HG03064 (cell line): ENCODE measurements around the gene LCN6.

Experiments used
- ATAC-seq: cut with Tn5 transposase; IDR thresholded peaks from one replicate; pipeline ENCODE4 v1.9.1; 2021; ENCODE audit warnings: low read depth; ENCODE audit not compliant: unreplicated experiment

The LCN6 gene

DNA sequence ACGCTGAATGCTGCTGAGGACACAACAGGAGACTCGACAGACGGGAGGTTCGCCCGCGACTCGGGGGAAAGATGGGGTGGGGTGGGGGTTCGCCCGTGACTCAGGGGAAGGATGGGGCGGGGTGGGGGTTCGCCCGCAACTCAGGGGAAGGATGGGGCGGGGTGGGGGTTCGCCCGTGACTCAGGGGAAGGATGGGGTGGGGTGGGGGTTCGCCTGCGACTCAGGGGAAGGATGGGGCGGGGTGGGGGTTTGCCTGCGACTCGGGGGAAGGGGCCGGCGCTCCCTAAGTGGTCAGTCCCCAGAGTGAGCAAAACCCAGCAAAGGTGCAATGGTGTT lies 2.2 kb downstream of the LCN6 start:
- no peak for ATAC-seq

DNA sequence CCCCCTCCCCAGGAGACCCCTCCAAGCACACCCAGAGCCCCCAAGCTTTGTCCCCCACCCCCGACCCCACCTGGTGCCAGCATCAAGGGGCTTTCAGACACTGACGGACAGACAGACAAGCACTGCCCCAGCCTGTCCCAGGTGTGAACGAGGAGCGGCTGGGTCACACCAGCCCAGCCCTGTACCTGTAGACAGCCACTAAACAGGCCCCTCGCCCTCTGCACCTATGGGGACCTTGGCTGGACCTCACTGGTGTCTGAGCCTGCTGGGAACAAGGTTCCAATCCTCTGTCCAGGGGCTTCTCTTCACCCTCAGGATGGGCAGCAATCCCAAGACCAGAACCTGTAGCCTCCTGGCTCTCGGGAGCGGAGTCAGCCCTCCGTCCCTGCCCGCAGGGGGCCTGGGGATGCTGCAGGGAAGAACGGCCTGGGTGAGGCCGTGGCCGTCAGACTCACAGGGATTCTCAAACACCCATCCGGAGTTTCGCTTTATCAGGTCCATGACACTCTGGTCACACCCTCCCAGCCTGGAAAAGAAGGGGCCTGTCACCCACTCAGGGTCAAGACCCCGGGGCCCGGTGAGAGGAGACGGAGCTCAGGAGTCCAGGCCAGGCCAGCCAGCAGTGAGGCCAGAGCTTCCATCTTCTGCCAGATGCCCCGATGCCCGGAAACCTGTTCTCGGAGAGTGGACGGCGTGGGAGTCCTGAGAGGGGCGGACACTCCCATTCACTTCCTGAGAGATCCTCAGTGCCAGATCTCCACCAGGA lies 2.8 kb downstream of the LCN6 start:
- no peak for ATAC-seq

DNA sequence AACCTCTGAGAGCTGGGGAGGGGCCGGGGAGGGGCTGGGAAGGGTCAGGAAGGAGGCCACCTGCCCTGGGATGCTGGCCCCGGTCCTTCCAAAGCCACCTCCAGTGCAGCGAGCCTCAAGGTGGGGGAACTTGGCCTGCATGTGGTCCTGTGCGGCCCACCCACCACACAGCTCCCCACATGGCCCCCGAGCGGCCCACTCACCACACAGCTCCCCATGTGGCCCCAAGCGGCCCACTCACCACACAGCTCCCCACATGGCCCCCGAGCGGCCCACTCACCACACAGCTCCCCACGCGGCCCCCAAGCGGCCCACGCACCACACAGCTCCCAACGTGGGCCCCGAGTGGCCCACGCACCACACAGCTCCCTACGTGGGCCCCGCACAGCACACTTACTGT lies 3.6 kb downstream of the LCN6 start:
- ATAC-seq: no peak

DNA sequence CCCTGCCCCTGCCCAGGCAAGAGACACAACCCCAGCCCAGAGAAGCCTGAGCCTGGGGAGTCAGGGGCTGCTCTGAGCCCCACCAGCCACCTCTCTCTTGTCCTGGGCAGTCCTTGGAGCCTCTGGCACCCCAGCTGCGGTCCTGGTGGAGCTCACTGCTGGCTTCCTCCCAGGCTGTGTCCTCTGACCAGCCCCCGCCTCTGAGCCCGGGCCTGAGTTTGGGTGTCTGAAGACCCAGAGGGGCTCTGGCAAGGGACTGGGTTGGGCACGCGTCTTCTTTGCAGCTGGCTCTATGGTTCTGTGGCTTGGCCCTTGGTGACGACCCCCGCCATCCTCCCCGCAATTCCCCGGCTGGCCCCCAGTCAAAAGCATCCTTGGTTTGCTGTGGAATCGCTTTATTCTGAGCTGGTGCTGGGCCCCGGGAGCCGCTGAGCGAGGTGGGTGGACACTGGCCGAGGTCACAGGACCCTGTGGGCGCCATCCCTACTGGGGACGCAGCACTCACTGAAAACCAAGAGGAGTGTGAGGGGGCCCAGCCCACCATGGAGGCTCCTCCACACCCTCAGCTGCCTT lies 4.6 kb downstream of the LCN6 start:
- no peak for ATAC-seq

DNA sequence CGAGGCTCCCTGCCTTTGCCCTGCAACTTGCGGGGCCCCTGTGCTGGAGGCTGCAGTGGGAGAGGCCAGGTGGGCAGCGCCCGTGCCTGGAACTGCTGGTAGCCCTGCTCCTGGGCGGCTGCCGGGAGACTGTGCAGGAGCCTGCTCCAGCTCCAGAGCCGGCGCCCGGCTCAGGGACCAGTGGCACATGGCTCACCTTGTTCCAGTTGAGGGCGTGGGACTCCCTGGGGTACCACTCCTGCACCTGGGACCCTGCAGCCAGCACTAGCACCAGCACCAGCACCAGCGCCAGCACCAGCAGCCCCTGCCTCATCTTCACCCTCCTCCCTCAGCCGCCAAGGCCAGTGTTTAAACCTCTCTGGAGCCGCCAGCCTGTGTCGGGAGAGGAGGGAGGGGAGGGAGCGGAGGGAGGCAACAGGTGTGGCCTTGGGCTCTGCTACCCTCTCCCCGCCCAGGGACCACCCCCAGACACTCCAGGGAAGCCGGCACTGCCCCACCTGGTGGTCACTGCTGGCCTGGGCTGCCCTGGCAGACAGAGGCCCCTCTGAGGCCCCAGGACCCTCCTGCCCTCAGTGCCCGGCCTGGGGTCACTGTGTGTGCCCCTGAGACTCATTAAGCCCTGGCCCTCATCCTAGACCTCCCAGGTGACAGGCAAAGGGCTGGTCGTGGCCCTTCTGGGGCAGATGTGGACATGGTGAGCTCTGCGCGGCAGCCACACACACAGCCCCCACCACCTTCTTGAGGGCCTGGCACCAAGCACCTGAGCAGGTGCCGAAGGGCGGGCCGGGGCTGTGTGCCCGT lies 5.5 kb downstream of the LCN6 start, which contains the start of gene LCN10:
LCN10 (minus strand) TSS at position 350 of the 801 bp plus-strand sequence; CDS start at position 313, 37 bp downstream.
- ATAC-seq: no peak

DNA sequence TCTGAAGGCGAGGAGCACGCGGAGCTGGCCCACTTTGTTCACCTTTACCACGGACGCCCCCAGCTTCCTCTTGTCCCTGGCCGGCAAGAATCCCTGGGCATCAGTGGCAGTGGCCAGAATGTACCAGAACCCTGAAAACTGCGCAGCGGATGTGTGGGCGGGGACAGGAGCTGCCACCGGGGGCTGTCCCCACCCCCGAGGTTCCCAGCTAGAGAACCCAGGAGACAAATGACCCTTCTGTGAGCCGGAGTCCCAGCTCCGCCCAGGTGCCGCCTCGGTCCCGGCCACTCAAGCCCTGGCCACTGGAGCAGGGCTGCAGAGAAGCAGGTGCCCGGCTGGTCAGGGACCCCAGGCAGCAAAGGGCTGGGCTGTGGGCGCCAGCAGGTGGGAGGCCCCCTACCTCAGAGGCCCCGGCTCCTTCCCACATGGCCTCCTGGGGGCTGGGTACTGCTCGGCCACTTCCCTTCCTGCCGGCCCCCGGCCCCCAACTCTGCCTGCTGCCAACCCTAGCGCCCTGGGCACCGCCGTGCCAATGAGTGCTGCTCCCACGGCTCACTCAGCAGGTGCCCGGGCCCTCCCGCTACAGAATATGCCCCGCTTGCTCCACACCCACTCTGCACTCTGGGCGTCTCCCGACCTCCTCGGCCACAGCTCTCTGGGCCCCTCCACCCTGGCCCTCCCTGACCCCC lies 6.3 kb downstream of the LCN6 start:
- no peak for ATAC-seq

DNA sequence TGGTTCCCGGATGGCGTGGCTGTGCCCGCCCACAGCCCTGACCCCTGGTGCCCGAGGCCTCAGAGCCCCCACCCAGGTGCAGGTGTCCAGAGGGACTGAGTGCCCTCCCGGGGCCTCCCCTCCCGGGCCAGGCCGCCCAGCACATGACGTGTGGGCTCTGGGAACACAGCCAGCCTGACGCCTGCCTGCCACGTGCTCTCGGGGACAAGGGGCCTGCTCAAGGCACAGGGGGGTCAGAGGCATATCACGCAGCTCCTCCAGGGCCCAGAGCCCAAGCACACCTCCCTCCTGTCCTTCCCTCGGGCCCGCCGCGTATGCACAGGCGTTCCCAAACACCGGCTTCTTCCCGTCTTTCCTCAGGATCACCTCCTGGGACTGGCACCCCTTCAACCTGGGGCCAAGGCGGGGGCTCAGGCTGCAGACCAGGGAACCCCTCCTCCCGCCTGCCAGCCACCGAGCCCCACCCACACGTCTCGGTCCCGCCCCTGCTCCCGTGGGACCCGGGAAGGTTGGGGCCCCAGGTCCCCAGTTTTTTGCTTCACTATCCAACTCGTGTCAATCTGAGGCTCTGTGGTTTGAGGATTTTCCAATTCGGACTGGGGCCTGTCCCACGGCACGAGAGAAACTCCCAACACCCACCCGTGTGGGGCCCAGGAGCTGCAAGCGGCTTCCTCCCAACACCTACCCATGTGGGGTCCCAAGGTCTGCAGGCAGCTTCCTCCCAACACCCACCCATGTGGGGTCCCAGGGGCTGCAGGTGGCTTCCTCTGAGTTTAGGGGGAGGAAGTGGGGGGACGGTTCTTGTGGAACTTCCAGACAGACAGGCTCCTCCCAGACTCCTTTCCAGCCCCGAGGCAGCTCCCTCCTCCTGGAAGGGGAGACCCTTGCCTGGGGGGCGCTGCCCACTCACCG lies 7.1 kb downstream of the LCN6 start:
- no peak for ATAC-seq

DNA sequence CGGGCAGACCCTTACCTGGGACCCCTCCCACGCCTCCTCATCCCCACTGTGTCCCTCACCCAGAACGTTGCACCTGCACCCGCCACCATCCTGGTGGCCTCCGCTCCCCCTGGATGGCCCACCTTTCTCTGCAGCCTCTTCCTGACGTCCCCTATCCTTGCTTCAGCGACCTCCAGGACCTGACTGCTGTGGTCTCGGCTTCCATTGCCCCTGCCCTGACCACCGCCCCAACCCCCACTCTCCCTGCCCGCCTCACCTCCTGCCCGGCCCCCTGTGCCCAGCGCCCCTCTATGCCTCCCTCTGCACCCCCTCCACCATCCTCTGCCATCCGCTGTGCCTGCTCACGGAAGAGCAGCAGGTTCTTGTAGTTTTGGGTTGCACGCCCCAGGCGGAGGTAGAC lies 7.8 kb downstream of the LCN6 start:
- no peak for ATAC-seq

DNA sequence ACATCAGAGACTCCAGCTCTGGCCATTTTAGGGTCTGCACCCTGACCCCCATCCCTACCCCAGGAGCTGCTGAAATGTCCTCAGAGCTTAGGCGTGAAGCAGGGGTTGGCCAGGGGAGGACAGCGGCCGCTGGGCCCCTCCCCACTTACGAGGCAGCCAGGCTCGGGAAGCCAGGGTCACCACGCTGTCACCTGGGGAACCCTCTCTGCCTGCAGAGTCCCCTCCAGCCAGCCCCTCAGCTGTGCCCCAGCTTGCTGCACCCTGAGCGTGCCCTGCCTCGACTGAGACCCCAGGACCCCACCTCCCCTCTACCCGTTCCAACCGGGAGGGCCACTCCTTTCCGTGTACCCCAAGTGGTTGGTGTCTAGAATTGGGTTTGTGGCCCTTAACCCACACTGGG lies 8.3 kb downstream of the LCN6 start:
- no peak for ATAC-seq

DNA sequence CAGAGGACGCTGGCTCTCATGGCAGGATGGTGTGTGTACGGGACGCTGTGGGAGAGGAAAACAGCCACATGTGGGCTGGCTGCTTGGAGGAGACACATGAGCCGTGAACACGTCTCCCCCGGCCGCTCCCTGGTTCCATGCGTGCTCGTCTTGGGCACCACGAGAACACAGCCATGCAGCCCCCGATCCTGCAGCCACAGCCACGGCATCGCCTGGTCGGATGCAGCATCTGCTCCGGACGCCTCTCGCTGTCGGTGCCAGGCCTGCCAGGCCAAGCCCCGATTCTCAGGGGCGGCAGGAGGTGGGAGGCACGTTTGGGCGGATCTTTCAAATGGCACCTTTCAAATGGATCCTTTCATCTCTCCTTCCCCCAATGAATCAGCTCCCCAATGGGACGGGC lies 8.8 kb downstream of the LCN6 start:
- ATAC-seq: no peak

DNA sequence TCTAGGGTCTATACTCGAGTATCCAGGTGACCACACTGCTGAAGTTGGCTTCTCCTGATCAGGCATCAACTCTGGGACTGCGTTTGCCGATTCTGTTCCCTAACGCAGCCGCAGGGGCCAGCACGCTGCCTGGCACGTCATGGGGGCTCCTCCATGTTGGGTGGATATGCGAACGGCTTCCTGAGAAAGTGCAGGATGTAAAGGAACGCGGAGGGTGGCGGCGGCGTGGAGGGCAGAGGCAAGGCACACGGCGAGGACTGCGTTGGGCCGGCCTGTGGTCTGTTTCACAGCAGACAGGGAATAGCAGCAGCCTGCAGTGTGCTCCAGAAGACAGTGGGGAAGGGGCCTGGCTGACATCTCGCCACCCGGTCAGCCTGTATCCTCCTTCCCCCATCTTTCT lies 9.4 kb downstream of the LCN6 start:
- ATAC-seq: no peak

DNA sequence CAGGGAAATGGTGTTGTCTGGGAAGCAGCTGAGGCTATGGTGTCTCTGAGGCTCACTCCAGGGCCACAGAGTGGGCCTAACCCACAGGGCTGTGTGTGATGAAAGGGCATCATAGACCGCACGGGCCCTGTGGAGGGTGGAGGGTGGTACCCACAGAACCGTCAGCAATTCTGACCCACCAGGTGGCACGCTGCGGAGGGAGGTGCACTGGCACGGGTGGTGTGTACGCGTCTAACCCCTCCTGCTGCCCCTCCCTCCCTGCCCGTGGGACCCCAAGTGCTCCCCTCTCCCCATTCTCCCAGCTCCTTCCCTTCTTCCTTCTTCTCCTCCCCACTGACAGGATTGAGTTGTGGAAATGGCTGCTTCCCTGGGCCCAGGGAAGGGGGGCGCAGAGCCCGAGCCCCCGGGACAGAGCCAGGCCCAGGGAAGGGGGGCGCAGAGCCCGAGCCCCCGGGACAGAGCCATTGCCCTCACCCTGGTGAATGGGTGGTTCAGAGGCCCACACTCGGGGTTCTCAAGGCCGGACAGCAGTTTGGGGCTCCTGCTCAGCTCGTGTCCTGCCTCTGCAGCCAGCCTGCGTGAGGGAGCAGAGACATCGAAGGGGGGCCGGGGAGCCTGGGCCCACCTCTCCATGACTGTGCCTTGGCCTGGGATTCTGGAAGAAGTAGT lies 12.4 kb downstream of the LCN6 start:
- no peak for ATAC-seq

DNA sequence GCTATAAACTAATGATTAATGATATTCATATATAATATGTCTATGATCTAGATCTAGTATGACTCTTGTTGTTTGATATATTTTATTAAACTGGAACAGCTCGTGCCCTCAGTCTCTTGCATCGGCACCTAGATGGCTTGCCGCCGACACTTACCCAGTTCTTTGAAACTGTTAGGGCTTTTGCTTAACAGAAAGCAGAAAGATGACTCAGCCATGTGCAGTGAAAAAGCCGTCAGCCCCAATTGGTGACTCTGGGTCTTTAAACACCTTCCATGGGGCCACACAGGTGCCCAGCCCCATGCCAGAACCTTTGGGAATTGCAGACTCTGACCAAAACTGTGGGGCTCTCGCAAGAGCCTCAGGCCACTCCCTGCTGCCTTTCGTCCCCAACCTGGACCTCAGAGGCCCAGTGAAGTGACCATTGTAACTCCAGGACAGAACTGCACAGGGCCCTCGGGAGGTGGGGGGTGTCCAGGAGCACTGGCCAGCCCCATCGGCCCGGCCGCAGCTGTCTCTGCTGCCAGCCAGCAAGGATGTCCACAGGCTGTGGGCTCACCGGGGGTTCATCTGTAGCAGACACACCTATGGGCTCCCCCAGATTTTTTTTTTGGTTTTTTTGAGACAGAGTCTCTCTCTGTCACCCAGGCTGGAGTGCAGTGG lies 13.4 kb downstream of the LCN6 start:
- ATAC-seq: no peak

DNA sequence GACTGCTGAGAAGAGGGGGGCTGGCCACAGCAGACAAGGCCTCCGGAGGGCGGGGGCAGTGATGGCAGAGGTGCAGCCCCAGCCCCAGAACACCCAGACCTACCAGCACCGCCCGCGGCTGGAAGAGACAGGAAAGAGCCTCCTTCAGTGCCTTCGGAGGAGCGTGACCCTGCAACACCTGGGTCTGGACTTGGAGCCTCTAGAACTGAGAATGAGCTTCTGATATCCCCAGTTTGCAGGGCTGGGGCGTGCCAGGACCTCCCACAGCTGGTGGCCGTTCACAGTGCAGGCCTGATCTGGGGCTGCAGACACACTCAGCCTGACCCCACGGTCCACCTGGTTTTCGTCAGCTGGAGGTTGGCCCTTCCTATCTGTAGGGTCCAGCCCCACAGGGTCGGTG lies 14.7 kb downstream of the LCN6 start:
- ATAC-seq: no peak

DNA sequence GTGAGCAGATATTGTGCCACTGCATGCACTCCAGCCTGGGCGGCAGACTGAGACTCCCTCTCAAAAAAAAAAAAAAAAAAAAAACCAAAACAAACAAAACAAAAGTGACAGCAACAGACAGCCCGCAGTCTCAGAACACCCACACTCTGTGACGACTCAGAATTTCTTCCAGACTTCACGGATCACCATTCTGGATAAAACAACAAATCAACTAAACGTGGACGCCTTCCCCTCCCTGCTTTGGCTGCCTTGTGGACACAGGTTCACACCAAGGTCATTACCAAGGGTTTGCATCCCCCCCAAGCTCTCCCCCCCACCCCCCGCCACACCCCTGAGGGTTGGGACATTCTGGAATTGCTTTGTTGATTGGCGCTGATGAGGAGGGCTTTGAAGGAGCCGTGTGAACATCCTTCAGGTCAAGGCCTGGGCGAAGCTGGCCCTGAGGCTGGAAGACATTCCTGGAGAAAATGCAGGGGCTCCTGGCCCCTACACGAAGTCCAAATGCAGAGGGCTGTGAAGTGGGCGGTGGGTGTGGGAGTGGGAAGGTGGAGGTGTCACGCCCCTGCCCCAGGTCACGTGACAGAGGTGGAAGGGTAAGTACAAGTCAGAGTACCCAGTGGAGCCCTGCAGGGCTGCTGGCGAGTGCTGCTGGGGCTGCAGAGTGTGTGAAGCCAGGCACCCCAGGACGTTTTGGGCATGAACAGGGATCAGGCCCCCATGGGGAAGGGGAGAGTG lies 15.7 kb downstream of the LCN6 start:
- no peak for ATAC-seq

DNA sequence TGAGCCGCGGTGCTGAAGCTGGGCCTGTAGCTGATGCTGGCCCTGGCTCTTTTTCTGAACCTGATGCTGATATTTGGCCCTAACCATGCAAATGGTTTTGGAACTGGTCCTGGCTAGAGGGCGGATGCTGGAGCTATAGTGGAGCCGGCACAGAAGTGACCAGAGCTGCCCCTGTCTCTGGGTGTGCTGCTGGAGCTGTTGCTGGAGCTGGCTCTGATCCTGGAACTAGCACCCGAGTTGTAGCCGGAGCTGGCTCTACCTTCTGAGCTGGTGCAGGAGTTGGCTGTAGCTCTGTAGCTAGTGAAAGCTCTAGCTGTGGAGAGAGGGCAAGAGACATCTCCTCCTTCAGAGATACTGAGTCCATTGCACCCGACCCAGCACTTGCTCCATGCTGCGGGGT lies 18.4 kb downstream of the LCN6 start:
- ATAC-seq: no peak

DNA sequence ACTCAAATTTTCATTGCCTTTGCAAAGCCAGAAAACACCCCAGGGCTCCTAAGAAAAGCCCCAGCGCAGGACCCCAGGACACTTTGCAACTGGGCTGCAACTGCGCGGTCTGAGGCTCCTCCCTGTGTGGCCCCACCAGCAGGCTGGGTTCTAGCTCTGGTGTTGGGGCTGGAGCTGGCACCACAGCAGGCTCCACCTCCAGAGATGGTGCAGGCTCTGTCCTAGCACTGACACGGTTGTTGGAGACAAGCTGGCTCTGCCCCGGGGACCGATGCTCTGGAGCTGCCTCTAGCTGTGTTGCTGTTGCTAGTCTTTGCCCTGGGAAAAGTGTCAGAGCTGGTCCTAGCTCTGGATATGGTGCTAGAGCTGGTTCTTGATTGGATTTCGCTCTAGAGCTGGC lies 19.2 kb downstream of the LCN6 start:
- no peak for ATAC-seq

DNA sequence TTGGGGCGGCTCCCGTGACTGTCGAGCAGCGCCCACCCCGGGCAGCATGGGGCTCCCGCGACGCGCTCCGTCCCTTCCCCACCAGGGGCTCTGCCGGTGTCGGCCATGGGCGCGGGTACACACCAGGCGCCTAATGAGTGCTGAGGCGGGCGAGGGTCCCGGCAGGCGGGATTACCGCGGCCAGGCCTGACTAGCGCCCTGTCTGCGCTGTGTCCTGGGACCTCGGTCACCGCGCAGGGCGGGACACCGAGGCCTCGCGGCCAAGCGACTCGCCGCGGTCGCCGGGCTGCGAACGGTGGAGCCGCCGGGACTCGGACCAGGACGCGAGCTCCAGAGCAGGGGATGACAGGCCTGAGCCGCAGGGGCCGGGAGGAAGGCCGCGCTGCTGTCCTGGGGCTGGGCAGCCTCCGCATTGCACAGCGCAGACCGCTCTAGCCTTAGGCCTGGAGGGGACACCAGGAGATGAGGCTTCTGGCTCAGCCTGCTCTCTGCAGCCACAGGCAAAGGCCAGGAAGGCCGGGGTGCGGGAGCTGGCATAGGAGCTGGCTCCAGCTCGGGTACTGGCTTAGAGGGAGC lies 19.7 kb downstream of the LCN6 start:
- ATAC-seq: no peak
